ENCODE measurements around the gene RPL18A. TPM values are rescaled to one million over a fixed set of nuclear protein-coding genes. Genes with fewer than 3 reads are reported as not detected.

The RPL18A gene
- total and polyA plus RNA-seq, 2 experiments from 2014 or later = 1,314 to 2,829 TPM

DNA sequence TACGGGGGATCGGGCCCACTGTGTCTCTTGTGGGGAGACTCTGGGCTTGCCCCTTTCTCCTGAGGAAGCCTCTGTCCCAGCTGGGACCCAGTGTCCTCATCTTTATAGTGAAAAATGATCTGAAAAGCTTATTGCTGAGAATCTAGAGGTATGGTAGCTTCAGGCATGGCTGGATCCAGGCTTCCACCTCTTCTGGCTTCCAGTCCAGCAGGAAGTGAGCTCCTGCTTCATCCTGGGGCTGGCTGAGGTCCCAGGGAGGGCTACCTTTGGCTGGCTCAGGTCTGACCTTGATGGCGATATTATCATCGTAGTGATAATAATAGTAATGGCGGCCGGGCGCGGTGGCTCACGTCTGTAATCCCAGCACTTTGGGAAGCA is 15.0 kb downstream of the RPL18A start:
- Histone ChIP-seq H3K4me3 (peak overlapping the region; percentile 75), H3K36me3 (ENCODE audit: insufficient read depth) (no peaks in the 10 kb centered on the region), H3K27ac (ENCODE audit: low read depth) (no peak overlapping the region), H3K4me2 (peak overlapping the region; percentile 89), H3F3A (replicated peaks; ENCODE audit: low read depth) (0 out of 2 replicates have a peak, but pooled peaks cover 2% of the 10 kb centered on the region), H3K9me2 (ENCODE audit: insufficient read depth) (no peaks in the 10 kb centered on the region), H3K4me1 (ENCODE audit: insufficient read depth) (0 out of 2 replicates have a peak, but pooled peaks cover 3% of the 10 kb centered on the region), H3K27me3 (ENCODE audit: insufficient read depth) (peaks cover 38% of the 10 kb centered on the region), H2AFZ (peak overlapping the region; percentile 99), H4K20me1 (replicated peaks; ENCODE audit: insufficient read depth) (no peaks in the 10 kb centered on the region), H3K79me2 (replicated peaks; ENCODE audit: insufficient read depth) (no peaks in the 10 kb centered on the region)
- H3K27me3 Mint-ChIP-seq (ENCODE audit: insufficient read depth, low read depth, poor library complexity) = peaks cover 24% of the 10 kb centered on the region
- TF ChIP-seq EZH2phosphoT487 (IDR thresholded peaks at IDR 0.05; ENCODE audit: unreplicated experiment) (no peak), EZH2 (IDR thresholded peaks at IDR 0.05; ENCODE audit: low read depth, unreplicated experiment) (no peak)
- no peaks in the 10 kb centered on the region; the same call in 1 of the 3 replicates for H3K4me1 Mint-ChIP-seq
- no peak for ATAC-seq
- H3K27ac Mint-ChIP-seq = no peak overlapping the region
- DNase-seq (ENCODE audit: low spot score) = no peak
- no peaks in the 10 kb centered on the region for H3K9me3 Mint-ChIP-seq
- peak overlapping the region; percentile 71 for H3K4me3 Mint-ChIP-seq
- no peaks in the 10 kb centered on the region for H3K36me3 Mint-ChIP-seq (ENCODE audit: low read depth)

DNA sequence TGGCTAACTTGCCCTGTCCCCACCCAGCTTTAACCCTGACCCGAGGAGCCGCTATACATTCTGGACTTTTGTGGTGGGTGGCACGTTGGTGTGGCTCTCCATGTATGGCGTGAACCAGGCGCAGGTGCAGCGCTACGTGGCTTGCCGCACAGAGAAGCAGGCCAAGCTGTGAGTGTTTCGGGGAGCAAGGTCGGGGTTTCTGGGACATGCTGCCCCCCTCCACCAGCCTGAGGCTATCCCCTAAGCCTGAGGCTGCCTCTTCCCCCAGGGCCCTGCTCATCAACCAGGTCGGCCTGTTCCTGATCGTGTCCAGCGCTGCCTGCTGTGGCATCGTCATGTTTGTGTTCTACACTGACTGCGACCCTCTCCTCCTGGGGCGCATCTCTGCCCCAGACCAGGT is 18.0 kb downstream of the RPL18A start:
- Histone ChIP-seq H3K27ac (ENCODE audit: low read depth) (no peak overlapping the region), H3K36me3 (ENCODE audit: insufficient read depth) (no peaks in the 10 kb centered on the region), H3F3A (replicated peaks; ENCODE audit: low read depth) (no peaks in the 10 kb centered on the region), H3K4me3 (no peak overlapping the region), H3K27me3 (ENCODE audit: insufficient read depth) (peaks cover 12% of the 10 kb centered on the region), H3K4me2 (no peak overlapping the region), H3K9me2 (ENCODE audit: insufficient read depth) (no peaks in the 10 kb centered on the region), H4K20me1 (replicated peaks; ENCODE audit: insufficient read depth) (no peaks in the 10 kb centered on the region), H2AFZ (no peak overlapping the region), H3K79me2 (replicated peaks; ENCODE audit: insufficient read depth) (no peaks in the 10 kb centered on the region), H3K4me1 (ENCODE audit: insufficient read depth) (no peaks in the 10 kb centered on the region)
- no peaks in the 10 kb centered on the region; the same call in 2 of the 3 replicates for H3K4me1 Mint-ChIP-seq
- ATAC-seq (no peak), DNase-seq (ENCODE audit: low spot score) (no peak)
- no peak overlapping the region for H3K27ac Mint-ChIP-seq
- H3K4me3 Mint-ChIP-seq = no peak overlapping the region
- no peaks in the 10 kb centered on the region for H3K9me3 Mint-ChIP-seq
- H3K27me3 Mint-ChIP-seq (ENCODE audit: insufficient read depth, low read depth, poor library complexity) = peaks cover 14% of the 10 kb centered on the region
- H3K36me3 Mint-ChIP-seq (ENCODE audit: low read depth) = no peaks in the 10 kb centered on the region
- no peak for TF ChIP-seq NANOG (IDR thresholded peaks at IDR 0.05; ENCODE audit: borderline replicate concordance)
- TF ChIP-seq REST (IDR thresholded peaks at IDR 0.05; ENCODE audit: unreplicated experiment) = no peak
- no peak for TF ChIP-seq EZH2 (IDR thresholded peaks at IDR 0.05; ENCODE audit: low read depth, unreplicated experiment)
- no peak for TF ChIP-seq JUNB (IDR thresholded peaks at IDR 0.05; ENCODE audit: unreplicated experiment)
- TF ChIP-seq CREB1 (CRISPR knock-in tag; IDR thresholded peaks at IDR 0.05; ENCODE audit: low read depth) = no peak
- TF ChIP-seq ETS1 (IDR thresholded peaks at IDR 0.05) = no peak
- TF ChIP-seq ZNF462 (CRISPR knock-in tag; IDR thresholded peaks at IDR 0.05) = no peak
- TF ChIP-seq POLR2AphosphoS5 (IDR thresholded peaks at IDR 0.05; ENCODE audit: low read depth) = no peak
- TF ChIP-seq STAT1 (IDR thresholded peaks at IDR 0.05; ENCODE audit: unreplicated experiment) = no peak

All from GM23338 (cell line).